ENCODE results near the gene DUS2.

DNA sequence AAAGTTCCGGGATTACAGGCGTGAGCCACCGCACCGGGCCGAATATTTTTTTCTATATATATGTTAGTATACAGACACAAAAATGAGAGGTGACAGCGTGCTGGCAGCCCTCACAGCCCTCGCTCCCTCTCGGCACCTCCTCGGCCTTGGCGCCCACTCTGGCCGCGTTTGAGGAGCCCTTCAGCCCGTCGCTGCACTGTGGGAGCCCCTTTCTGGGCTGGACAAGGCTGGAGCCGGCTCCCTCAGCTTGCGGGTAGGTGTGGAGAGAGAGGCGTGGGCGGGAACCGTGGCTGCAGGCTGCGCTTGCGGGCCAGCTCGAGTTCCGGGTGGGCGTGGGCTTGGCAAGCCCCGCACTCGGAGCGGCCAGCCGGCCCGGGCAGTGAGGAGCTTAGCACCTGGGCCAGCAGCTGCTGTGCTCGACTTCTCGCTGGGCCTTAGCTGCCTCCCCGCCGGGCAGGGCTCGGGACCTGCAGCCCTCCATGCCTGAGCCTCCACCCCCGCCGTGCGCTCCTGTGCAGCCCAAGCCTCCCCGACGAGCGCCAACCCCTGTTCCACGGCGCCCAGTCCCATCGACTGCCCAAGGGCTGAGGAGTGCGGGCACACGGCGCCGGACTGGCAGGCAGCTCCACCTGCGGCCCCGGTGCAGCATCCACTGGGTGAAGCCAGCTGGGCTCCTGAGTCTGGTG, 40.9 kb upstream of the DUS2 start:
- TF ChIP-seq, protein P1, sequence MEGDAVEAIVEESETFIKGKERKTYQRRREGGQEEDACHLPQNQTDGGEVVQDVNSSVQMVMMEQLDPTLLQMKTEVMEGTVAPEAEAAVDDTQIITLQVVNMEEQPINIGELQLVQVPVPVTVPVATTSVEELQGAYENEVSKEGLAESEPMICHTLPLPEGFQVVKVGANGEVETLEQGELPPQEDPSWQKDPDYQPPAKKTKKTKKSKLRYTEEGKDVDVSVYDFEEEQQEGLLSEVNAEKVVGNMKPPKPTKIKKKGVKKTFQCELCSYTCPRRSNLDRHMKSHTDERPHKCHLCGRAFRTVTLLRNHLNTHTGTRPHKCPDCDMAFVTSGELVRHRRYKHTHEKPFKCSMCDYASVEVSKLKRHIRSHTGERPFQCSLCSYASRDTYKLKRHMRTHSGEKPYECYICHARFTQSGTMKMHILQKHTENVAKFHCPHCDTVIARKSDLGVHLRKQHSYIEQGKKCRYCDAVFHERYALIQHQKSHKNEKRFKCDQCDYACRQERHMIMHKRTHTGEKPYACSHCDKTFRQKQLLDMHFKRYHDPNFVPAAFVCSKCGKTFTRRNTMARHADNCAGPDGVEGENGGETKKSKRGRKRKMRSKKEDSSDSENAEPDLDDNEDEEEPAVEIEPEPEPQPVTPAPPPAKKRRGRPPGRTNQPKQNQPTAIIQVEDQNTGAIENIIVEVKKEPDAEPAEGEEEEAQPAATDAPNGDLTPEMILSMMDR (conservative IDR thresholded peaks at IDR 0.05; ENCODE audit: low read depth, low read length), result no peak
- TF ChIP-seq EZH2phosphoT487 (IDR thresholded peaks at IDR 0.05; ENCODE audit: borderline replicate concordance, low read length) (no peak), EZH2 (IDR thresholded peaks at IDR 0.05; ENCODE audit: low read length, unreplicated experiment) (no peak)
